GDM1 (cell line): ENCODE measurements around the gene PIGV.

Experiments
- DNase-seq: peaks from one replicate; lab custom pipeline; 2025; lab: John Stamatoyannopoulos, UW

The PIGV gene

DNA sequence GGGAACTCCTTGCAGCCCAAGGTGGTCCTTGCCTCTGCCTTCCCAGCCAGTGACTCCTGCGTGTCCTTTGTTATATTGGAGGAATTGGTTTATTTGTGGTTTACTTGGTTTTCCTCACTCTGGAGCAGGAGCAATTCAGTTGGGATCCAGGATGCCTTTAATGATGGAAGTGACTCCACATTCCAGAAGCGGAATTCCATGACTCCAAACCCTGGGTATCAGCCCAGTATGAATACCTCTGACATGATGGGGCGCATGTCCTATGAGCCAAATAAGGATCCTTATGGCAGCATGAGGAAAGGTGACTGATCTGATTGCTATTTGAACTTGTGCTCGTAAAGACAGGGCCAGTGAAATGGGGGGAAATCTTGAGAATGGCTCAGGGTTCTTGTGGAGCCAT is 15.1 kb upstream of the PIGV start:
- DNase-seq = no peak

DNA sequence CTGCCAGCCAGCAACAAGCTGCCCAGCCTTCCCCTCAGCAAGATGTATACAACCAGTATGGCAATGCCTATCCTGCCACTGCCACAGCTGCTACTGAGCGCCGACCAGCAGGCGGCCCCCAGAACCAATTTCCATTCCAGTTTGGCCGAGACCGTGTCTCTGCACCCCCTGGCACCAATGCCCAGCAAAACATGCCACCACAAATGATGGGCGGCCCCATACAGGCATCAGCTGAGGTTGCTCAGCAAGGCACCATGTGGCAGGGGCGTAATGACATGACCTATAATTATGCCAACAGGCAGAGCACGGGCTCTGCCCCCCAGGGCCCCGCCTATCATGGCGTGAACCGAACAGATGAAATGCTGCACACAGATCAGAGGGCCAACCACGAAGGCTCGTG is 13.3 kb upstream of the PIGV start:
- no peak for DNase-seq

DNA sequence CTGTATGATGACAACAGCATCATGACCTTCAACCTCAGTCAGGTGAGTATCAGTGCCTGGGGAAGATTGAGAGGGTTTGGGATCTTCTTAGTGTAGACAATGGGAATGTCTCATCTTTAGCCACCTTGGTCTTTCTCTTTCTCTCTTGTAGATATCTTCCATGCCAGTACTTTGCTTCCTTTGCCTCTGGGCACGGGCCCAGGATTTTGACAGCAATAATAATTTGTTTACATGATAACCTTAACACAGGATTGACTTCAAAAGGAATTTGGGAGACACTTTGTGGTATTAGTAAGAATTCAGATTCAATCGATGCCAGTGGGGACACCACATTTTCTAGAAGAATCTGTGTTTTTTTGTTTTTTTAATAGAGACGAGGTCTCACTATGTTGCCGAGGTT is 12.1 kb upstream of the PIGV start:
- no peak for DNase-seq

DNA sequence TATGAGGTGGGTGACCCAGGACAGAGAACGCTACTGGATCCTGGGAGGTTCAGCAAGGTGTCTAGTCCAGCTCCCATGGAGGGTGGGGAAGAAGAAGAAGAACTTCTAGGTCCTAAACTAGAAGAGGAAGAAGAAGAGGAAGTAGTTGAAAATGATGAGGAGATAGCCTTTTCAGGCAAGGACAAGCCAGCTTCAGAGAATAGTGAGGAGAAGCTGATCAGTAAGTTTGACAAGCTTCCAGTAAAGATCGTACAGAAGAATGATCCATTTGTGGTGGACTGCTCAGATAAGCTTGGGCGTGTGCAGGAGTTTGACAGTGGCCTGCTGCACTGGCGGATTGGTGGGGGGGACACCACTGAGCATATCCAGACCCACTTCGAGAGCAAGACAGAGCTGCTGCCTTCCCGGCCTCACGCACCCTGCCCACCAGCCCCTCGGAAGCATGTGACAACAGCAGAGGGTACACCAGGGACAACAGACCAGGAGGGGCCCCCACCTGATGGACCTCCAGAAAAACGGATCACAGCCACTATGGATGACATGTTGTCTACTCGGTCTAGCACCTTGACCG is 8.6 kb upstream of the PIGV start:
- no peak for DNase-seq

DNA sequence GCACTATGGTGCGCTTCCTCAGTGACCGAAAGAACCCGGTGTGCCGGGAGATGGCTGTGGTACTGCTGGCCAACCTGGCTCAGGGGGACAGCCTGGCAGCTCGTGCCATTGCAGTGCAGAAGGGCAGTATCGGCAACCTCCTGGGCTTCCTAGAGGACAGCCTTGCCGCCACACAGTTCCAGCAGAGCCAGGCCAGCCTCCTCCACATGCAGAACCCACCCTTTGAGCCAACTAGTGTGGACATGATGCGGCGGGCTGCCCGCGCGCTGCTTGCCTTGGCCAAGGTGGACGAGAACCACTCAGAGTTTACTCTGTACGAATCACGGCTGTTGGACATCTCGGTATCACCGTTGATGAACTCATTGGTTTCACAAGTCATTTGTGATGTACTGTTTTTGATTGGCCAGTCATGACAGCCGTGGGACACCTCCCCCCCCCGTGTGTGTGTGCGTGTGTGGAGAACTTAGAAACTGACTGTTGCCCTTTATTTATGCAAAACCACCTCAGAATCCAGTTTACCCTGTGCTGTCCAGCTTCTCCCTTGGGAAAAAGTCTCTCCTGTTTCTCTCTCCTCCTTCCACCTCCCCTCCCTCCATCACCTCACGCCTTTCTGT is 7.3 kb upstream of the PIGV start:
- DNase-seq = no peak

DNA sequence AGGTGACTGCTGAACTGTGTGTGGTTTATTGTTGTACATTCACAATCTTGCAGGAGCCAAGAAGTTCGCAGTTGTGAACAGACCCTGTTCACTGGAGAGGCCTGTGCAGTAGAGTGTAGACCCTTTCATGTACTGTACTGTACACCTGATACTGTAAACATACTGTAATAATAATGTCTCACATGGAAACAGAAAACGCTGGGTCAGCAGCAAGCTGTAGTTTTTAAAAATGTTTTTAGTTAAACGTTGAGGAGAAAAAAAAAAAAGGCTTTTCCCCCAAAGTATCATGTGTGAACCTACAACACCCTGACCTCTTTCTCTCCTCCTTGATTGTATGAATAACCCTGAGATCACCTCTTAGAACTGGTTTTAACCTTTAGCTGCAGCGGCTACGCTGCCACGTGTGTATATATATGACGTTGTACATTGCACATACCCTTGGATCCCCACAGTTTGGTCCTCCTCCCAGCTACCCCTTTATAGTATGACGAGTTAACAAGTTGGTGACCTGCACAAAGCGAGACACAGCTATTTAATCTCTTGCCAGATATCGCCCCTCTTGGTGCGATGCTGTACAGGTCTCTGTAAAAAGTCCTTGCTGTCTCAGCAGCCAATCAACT is 6.4 kb upstream of the PIGV start:
- DNase-seq = no peak

DNA sequence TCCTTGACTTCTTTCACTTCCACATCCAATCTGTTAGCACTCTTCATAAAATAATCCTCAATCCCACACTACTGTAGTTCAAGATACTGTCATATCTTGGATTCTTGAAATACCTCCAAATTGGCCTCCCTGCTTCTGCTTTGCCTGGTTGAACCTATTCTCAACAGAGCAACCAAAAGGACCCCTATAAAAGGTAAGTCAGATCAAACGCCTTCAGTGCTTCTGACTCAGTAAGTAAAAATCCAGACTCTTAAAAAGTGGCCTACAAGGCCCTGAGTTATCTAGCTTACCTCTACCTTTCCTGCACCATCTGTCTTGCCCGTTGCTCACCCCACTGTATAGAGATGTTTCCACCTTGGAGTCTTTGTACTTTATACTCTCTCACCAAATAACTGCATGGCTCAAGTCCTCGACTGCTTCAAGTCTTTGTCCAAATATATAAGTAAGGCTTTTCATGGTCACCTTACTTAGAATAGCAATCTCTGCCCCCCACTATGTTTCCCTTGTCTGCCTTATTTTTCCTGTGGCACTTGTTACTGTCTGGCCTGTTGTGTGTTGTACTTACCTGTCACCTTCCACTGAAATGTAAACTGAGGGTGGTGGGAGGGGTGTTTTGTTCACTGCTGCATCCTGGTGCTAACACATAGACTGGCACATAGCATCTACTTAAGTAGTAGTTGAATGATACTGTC is 5.1 kb upstream of the PIGV start:
- no peak for DNase-seq

DNA sequence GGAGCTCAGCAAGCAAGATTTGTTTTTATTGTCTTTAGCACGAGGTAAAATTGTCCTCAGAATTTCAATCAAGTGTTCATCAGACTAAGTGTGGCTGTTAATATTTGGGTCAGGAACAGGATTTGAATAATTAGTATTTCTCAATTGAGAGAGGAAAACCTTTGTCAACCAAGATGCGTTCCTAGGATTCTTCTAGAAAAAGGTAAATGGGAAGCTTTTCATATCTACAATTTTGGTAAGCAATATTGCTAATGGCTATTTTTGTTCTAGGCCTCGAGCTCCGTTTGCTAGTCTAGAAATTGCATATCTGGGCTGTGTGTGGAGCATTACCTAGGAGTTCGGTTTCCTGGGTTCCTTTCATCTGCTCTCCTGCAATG is 4.1 kb upstream of the PIGV start:
- no peak for DNase-seq

DNA sequence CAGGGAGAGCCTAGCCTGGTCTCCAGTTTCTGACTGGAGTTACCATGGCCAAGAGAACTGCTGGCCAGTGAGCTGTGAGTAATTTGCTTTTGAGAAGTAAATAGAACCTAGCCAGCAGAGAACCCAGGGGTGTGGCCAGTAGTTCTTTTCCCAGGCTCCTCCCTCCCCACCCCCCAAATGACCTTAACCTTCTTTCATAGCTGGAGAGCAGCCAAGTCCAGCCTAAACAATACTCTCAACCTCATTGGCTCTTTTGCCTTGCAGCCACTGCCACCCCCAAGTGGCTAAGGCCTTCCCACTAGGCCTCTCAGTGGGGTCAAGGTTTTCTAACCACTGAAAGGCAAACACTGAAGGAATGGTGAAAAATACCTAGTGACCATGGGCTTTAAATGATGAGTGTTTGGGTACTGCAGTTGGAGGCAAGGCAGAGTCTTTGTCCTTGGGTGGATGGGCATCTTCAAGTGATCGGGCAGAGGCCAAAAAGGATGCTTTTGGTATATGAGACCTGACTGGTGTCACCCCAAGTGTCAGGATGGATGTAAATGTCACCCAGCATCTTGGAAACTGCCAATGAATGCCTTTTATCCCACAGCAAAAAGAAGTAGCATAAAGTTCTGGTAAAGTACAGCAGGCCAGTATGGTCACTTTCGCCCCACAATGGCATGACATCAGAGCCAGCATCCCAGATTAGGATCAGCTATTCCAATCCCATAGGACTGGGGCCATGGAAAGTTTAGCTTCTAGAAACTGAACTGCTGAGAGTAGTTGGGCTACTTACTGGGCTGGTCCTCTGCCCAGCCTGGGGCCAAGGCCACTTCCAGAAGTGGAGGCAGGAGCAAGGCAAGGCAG is 3.5 kb upstream of the PIGV start:
- no peak for DNase-seq

DNA sequence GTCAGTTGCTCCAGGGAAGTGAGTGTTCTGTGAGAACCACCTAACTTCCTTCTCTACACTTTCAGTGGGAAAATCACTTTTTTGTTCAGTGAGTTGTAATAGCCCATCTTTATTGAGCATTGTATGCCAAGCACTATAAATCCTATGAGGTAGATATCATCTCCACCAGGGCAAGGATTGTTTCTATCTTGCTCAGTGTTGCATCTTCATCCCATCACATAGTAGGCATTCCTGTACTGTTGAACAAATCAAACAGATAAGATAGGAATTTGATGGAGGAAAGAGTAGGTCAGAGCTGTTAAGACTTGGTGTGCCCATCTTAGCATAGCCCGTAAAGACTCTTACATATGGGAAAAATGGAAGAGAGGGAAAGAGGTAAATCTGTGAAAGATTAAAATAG is 2.9 kb upstream of the PIGV start:
- no peak for DNase-seq

DNA sequence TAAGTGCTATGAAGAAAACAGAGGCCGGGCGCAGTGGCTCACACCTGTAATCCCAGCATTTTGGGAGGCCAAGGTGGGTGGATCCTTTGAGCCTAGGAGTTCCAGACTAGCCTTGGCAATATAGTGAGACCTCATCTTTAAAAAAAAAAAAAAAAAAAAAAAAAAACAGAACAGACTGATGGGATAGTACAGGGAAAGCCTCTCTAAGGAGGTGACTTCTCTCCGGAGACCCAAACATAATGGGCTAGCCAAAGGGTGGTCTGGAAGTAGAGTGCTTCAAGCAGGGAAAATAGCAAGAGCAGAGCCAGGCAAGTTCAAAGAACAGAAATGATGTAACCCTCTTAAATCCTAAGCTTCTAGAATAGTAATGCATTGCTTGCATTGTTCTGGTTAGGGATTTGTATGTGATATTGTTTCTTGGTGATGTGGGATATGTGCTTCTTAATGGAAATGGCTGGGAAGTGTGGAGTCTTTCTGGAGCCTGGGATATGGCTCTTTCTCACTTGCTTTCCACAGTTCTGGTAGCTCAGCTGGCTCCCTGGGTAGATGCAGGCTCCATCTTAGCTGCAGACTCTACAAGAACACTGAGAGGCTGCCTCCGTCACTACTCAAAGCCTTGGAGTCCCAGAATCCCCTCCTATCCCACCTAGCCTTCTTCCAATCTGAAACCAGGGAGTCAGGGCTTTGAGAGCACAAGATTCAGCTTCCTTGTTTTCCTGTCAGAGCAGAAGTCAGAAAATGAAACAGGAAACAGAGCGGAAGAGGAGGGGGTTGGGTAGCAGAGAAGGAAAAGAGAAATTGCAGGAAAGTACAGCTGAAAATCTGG is 1.9 kb upstream of the PIGV start:
- peak; percentile 66 for DNase-seq

DNA sequence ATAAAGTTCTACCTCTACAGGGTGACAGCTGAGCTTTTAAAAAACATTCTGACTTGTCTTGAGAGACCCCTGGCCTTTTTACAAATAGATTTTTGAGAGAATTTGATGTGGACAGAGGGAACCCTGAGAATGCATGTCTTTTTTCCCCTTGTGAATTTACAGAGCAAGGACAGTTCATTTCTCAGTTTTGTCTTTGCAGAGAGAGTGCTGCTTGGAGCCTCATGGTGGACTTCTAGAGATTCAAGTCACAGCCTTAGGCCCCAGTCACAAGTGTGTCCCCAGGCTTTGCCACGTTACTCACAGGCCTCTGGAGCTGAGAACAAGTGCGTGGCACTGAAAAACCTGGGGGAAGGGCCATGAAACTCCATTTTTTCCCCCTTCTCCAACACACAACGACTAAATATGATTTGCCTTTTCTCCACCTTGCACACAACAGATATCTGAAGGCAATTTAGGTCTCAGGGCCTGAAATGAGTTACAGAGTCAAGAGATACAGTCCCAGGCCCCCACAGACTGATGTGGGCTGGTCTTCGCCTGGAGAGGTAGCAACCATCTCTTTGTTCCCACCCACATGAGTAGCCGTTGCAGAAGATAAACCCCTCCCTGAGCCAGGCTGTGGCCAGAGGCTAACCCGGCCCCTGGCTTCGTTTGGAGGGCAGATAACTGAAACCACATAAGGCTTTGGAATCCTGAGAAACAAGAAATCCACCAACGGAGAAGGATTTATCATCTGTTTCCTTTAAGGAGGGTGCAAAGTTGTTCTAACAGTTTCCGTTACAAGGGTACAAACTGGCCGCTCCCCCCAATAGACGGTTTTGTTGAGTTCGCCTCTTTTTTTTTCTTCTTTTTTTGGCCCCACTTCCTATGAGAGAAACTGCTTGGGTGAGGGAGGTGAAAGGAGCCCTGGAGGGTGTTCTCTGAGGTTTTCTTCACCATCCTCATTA is 1.0 kb upstream of the PIGV start:
- DNase-seq = peak; percentile 83

DNA sequence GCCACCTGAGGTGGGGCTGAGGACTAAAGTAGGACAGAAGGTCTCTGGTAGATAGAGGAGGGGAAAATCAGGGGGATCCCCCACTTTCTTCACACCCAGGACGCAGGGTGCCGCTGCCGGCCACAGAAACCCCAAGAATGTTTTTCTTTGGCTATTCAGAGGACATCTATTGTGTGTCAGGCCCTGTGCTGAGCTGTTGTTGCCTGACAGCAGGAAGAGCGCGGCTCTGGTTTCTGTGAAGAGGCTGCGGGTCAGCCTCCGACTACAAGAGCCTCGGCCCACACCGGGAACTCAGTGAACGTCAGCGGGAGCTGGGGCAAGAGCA is 407 bp upstream of the PIGV start:
- no peak for DNase-seq

DNA sequence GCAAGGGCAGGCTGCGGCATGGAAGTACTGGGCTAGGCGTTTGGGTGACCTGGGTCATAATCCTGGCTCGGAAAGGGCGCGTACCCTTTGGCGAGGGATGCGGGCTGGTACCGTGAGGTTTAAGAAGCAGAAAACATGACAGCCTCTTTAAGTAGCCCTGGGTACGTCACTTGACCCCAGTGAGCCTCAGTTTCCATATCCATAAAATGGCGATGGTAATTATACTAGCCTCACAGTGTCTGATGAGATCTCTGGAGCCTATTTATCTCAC is 700 bp downstream of the PIGV start:
- DNase-seq = no peak

DNA sequence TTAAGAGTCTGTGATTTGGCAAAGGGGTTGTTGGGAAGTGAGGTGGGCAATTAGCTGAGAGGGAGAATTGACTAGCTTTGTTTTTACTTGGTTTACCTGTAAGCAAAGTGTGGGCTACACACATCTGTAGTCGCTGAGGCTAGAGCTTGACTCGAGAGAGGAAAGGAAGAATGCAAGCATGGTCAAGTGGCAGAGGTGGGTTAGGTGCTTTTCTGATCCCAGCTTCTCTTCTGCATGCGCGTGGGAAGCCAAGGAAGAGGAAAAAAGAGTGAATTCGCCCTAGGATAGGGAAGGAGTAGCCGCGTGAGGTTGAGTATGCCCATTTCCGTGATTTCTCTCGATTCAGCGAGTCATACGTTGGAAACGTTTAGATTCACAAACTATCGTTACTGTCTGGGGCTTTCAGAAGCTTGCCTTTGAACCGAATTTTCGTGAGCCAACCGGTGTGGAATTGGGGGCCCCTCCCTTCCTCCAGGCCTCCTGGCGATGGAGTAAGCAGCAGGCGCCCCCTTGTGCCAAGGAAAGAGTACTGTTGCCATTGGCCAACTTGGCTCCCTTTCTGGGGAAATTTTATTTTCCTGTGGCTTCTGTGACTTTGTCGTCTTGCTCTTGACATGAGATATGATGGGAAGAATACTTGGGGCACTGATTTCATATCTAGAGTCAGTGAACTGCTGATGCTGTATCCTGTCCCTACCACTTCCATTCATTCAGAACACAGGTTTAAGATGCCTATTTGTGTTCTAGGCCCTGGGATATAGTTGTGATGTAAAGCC is 1.3 kb downstream of the PIGV start:
- peak; percentile 74 for DNase-seq

DNA sequence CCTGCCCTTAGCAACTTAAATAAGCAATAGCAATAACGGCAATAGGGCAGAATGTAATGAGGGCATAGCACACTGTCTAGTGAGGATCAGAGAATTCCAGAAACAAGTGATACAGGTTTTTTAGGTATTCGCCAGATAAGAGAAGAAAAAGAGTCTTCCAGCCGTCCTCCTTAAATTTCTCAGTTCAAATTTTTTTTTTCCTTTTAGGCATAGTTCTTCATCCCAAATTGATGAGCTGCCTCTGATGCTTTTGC is 1.8 kb downstream of the PIGV start:
- no peak for DNase-seq

DNA sequence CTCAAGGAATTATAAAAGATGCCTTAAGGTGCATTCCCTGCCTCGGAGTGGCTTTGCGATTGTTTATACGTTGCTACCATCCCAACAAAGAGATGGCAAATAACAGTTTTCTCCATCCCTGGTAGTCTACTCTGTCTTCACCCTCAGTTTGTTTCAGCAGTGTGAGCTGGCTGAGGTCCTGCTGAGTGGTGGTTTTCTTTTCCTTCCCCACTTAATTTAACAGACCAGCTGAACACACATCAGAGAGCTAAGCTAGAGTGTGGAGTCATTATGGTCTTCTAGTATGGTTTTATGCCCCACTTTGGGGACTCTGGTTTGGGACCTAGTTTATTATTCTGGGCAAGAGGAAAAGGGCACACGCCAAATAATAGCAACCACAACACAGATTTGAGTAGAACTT is 2.2 kb downstream of the PIGV start:
- DNase-seq = peak; percentile 37

DNA sequence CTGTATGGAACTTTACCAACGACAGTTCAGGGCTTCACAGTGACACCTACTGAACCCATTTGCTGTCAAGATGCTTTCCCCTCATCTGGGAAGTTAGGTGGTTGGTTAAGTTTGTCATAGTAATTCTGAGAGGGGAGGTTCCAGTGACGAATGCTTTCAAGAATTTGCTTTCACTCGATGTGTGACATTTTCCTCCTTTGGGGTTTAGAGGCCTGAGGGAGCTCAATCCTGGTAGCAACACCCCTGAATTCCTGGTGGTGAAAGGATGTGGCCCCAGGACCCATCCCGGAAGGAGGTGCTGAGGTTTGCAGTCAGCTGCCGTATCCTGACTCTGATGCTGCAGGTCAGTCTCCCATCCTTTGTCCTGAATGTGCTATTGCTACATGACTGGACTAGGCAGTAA is 2.8 kb downstream of the PIGV start:
- no peak for DNase-seq

DNA sequence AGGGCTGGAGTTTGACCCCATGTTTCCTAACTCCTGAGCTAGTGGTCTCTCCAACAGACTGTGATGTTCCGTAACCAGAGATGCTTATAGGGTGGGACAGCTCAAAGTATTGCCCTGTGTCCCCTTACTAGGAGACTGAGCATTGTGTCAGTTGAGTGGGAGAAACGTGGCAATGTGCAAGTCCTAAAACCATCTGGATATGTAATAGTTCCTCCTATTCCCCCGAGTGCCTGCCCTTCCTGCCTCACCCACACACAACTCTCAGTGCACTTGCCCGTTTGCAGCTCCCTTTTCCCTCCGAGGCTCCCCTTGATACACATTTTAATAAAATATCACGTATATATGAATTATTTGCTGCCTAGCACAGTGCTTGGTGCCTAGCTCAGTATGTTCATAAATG is 3.4 kb downstream of the PIGV start:
- no peak for DNase-seq

DNA sequence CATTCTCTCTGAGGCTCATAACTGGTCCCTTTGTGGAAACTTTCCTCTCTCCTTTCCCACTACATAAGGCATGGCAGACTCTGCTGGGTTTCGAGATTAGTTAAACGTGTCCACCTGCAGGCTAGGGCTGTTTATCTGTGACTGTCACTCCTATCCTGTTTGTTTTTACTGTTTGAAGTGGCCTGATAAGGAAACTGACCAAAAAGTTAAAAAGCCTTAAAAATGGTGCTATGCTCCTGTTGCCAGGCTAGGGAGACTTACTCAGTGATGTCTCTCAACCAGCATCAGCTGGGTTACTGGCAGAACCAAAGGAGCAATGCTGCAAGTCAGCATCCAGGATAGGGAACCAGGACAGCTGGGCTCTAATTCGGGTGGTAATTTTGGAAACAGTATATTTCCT is 3.9 kb downstream of the PIGV start:
- DNase-seq = no peak

DNA sequence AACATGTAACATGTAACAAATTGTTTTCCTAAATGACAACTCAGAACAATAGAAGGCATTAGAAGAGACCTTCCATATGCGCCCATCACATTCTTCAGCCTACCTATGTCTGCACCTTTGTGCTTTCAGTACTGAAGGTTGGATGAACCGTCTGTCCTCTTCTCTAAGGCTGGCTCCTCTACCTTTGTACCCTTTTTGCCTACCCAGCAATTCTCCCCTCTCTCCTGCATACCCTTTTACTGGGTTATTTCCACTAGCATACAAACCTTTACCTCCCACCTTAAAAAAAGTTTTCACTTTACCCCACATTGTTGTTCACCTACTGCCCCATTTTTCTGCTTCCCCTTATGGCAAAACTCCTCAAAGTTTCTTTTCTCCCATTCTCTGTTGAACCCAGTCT is 5.2 kb downstream of the PIGV start:
- DNase-seq = no peak
